ENCODE data around the gene RELA. TPM values are rescaled to one million over a fixed set of nuclear protein-coding genes. Genes with fewer than 3 reads are reported as not detected.
A peak's percentile ranks its signal among the peaks of the same experiment; 100 is the strongest.

RELA gene
- total RNA-seq (ENCODE audit: unreplicated experiment): 62.6 TPM
- long read RNA-seq, partial matches to known transcripts: 3 of 7 reads
- long read RNA-seq, other reads (novel, unspliced or antisense): 1 of 7 reads

- Mint-ChIP-seq H3K27ac (ENCODE audit: unreplicated experiment) (peak within 1 kb of the TSS; percentile 77), H3K4me1 (ENCODE audit: unreplicated experiment) (peaks cover 16% of the 10 kb centered on the region), H3K27me3 (ENCODE audit: unreplicated experiment) (peaks cover 14% of the 10 kb centered on the region), H3K4me3 (ENCODE audit: unreplicated experiment) (peak within 1 kb of the TSS; percentile 91), H3K36me3 (ENCODE audit: low read depth, unreplicated experiment) (peaks cover 23% of the 10 kb centered on the region), H3K9me3 (ENCODE audit: unreplicated experiment) (no peaks in the 10 kb centered on the region)
- DNase-seq (ENCODE audit: low spot score): peak; percentile 94
- TF ChIP-seq CTCF (IDR thresholded peaks at IDR 0.05; ENCODE audit: unreplicated experiment): peak; percentile 26
Observed at GRCh38 chr11:65662799-65663638, at the start of gene RELA. RELA (minus strand) TSS chr11:65662916; CDS start chr11:65662832, 84 bp downstream.

GRCh38 chr11:65711785-65712632 is 49.3 kb upstream of the RELA start, which contains the start of gene KAT5:
KAT5 (plus strand) TSS chr11:65712252; CDS start chr11:65712268, 16 bp downstream.
- H3K4me3 Mint-ChIP-seq (ENCODE audit: unreplicated experiment): peak within 1 kb of the TSS; percentile 95
- H3K27ac Mint-ChIP-seq (ENCODE audit: unreplicated experiment): peak within 1 kb of the TSS; percentile 99
- H3K27me3 Mint-ChIP-seq (ENCODE audit: unreplicated experiment): peaks cover 13% of the 10 kb centered on the region
- H3K4me1 Mint-ChIP-seq (ENCODE audit: unreplicated experiment): peaks cover 7% of the 10 kb centered on the region
- no peaks in the 10 kb centered on the region for H3K9me3 Mint-ChIP-seq (ENCODE audit: unreplicated experiment)
- peaks cover 27% of the 10 kb centered on the region for H3K36me3 Mint-ChIP-seq (ENCODE audit: low read depth, unreplicated experiment)
- peak; percentile 97 for TF ChIP-seq CTCF (IDR thresholded peaks at IDR 0.05; ENCODE audit: unreplicated experiment)
- DNase-seq (ENCODE audit: low spot score): peak; percentile 98

GRCh38 chr11:65710421-65710820 is 47.7 kb upstream of the RELA start:
- no peak overlapping the region for H3K27ac Mint-ChIP-seq (ENCODE audit: unreplicated experiment)
- no peak overlapping the region for H3K4me3 Mint-ChIP-seq (ENCODE audit: unreplicated experiment)
- H3K4me1 Mint-ChIP-seq (ENCODE audit: unreplicated experiment): peaks cover 7% of the 10 kb centered on the region
- H3K36me3 Mint-ChIP-seq (ENCODE audit: low read depth, unreplicated experiment): peaks cover 15% of the 10 kb centered on the region
- no peaks in the 10 kb centered on the region for H3K9me3 Mint-ChIP-seq (ENCODE audit: unreplicated experiment)
- peaks cover 10% of the 10 kb centered on the region for H3K27me3 Mint-ChIP-seq (ENCODE audit: unreplicated experiment)
- no peak for DNase-seq (ENCODE audit: low spot score)
- no peak for TF ChIP-seq CTCF (IDR thresholded peaks at IDR 0.05; ENCODE audit: unreplicated experiment)

GRCh38 chr11:65709661-65710060 is 46.9 kb upstream of the RELA start:
- Mint-ChIP-seq H3K27me3 (ENCODE audit: unreplicated experiment) (peaks cover 8% of the 10 kb centered on the region), H3K27ac (ENCODE audit: unreplicated experiment) (no peak overlapping the region), H3K4me1 (ENCODE audit: unreplicated experiment) (peaks cover 7% of the 10 kb centered on the region), H3K36me3 (ENCODE audit: low read depth, unreplicated experiment) (peaks cover 9% of the 10 kb centered on the region), H3K4me3 (ENCODE audit: unreplicated experiment) (no peak overlapping the region), H3K9me3 (ENCODE audit: unreplicated experiment) (no peaks in the 10 kb centered on the region)
- DNase-seq (ENCODE audit: low spot score): no peak
- no peak for TF ChIP-seq CTCF (IDR thresholded peaks at IDR 0.05; ENCODE audit: unreplicated experiment)
